ENCODE results near the gene UBL3. TPM values are rescaled to one million over a fixed set of nuclear protein-coding genes. Genes with fewer than 3 reads are reported as not detected.

UBL3 gene
- total RNA-seq, 1 experiment from 2014 or later = 13.8 TPM

DNA sequence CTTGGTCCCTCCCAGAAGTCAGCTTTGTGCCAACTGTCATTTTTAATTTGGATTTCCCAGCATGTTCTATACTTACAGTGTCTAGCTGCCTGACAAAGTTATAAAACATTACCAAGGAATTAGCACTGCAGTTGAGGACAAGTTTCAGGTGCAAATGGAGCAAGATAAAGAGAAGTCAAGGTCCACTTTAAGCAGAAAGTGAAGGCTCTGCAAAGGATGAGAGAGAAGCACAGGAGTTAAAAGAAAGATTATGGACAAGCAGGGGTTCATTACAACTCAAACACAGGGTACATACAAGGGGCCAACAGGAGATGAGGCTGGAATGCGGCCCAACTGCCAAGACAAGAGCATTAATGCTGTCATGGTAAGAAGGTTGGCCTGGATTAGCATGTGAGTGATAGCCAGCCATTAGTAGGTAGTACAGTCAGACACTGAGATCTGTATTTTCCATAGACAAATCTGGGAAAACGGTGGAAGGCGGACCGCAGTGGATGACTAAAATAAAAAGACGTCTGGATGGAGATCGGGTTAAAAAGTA is 17.6 kb downstream of the UBL3 start:
- no peaks in the 10 kb centered on the region for H3K36me3 Mint-ChIP-seq (ENCODE audit: insufficient read depth, unreplicated experiment)
- H3K9me3 Mint-ChIP-seq (ENCODE audit: low read depth, unreplicated experiment) = no peaks in the 10 kb centered on the region
- BruUV-seq (replicated peaks) = no TSS peak
- H3K4me1 Mint-ChIP-seq (ENCODE audit: low read depth, unreplicated experiment) = peaks cover 8% of the 10 kb centered on the region
- H3K27me3 Mint-ChIP-seq (ENCODE audit: unreplicated experiment) = no peaks in the 10 kb centered on the region
- intact Hi-C loops (cut with micrococcal nuclease; ENCODE audit: unreplicated experiment) = no loop called here
- no peak for TF ChIP-seq CTCF (IDR thresholded peaks at IDR 0.05; ENCODE audit: unreplicated experiment)
- DNase-seq = no peak
- H3K4me3 Mint-ChIP-seq (ENCODE audit: low read depth, unreplicated experiment) = no peak overlapping the region
- CTCF ChIA-PET = no interaction called here
- H3K27ac Mint-ChIP-seq (ENCODE audit: unreplicated experiment) = no peak overlapping the region

DNA sequence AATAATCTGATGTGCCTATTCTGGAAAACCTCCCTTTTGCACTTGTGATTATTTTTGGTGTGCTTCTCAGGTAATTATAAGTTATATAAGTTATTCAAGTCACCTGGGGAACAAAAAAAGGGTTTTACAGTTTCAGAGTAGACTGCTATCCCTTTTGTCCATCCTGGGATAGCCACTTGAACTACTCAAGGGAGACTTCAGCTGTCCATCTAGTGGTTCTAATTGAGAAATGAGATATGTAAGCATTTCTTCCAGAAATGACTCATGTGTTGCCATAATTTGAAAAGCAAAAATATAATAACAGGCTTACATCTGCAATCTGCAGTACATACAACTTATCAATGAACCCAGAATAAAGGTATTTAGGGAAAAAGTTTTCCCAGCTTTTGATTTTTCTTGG is 20.4 kb downstream of the UBL3 start:
- no peaks in the 10 kb centered on the region for H3K36me3 Mint-ChIP-seq (ENCODE audit: insufficient read depth, unreplicated experiment)
- peaks cover 8% of the 10 kb centered on the region for H3K4me1 Mint-ChIP-seq (ENCODE audit: low read depth, unreplicated experiment)
- BruUV-seq (replicated peaks) = no TSS peak
- H3K4me3 Mint-ChIP-seq (ENCODE audit: low read depth, unreplicated experiment) = no peak overlapping the region
- no peak overlapping the region for H3K27ac Mint-ChIP-seq (ENCODE audit: unreplicated experiment)
- H3K9me3 Mint-ChIP-seq (ENCODE audit: low read depth, unreplicated experiment) = no peaks in the 10 kb centered on the region
- DNase-seq = no peak
- CTCF ChIA-PET = no interaction called here
- TF ChIP-seq CTCF (IDR thresholded peaks at IDR 0.05; ENCODE audit: unreplicated experiment) = no peak
- H3K27me3 Mint-ChIP-seq (ENCODE audit: unreplicated experiment) = no peaks in the 10 kb centered on the region
- intact Hi-C loops (cut with micrococcal nuclease; ENCODE audit: unreplicated experiment) = no loop called here

GRCh38 chr13:29819143-29819542 is 31.3 kb downstream of the UBL3 start:
- no peaks in the 10 kb centered on the region for H3K27me3 Mint-ChIP-seq (ENCODE audit: unreplicated experiment)

GRCh38 chr13:29817604-29818378 is 32.6 kb downstream of the UBL3 start:
- intact Hi-C loops (cut with micrococcal nuclease; ENCODE audit: unreplicated experiment) = no loop called here
- Mint-ChIP-seq H3K27ac (ENCODE audit: unreplicated experiment) (no peak overlapping the region), H3K4me3 (ENCODE audit: low read depth, unreplicated experiment) (no peak overlapping the region), H3K27me3 (ENCODE audit: unreplicated experiment) (no peaks in the 10 kb centered on the region), H3K9me3 (ENCODE audit: low read depth, unreplicated experiment) (no peaks in the 10 kb centered on the region), H3K36me3 (ENCODE audit: insufficient read depth, unreplicated experiment) (no peaks in the 10 kb centered on the region), H3K4me1 (ENCODE audit: low read depth, unreplicated experiment) (no peaks in the 10 kb centered on the region)
- no peak for TF ChIP-seq CTCF (IDR thresholded peaks at IDR 0.05; ENCODE audit: unreplicated experiment)
- no TSS peak for BruUV-seq (replicated peaks)
- CTCF ChIA-PET = no interaction called here
- DNase-seq = no peak

More at GRCh38 chr13:29819143-29819542, 31.3 kb downstream of the UBL3 start:
- intact Hi-C loops (cut with micrococcal nuclease; ENCODE audit: unreplicated experiment) = no loop called here
- H3K36me3 Mint-ChIP-seq (ENCODE audit: insufficient read depth, unreplicated experiment) = no peaks in the 10 kb centered on the region
- no peaks in the 10 kb centered on the region for H3K4me1 Mint-ChIP-seq (ENCODE audit: low read depth, unreplicated experiment)
- DNase-seq = no peak
- CTCF ChIA-PET = no interaction called here
- H3K4me3 Mint-ChIP-seq (ENCODE audit: low read depth, unreplicated experiment) = no peak overlapping the region
- TF ChIP-seq CTCF (IDR thresholded peaks at IDR 0.05; ENCODE audit: unreplicated experiment) = no peak
- H3K9me3 Mint-ChIP-seq (ENCODE audit: low read depth, unreplicated experiment) = no peaks in the 10 kb centered on the region
- no TSS peak for BruUV-seq (replicated peaks)
- no peak overlapping the region for H3K27ac Mint-ChIP-seq (ENCODE audit: unreplicated experiment)
